GM11168 (cell line): ENCODE results near the gene DNMT3L.
"Not testable (repeated sequence)": the region's sequence is repeated elsewhere in the genome, so short reads cannot be mapped to it uniquely, and the experiment has no call there.

Experiments
- in situ Hi-C: fragments of 300-500 bp; cut with MboI; formaldehyde crosslinking; loops from one replicate; pipeline ENCODE4 v1.12.0; 2022; ENCODE audit warnings: low sequenced_read_pairs; ENCODE audit not compliant: unreplicated experiment

Gene DNMT3L

GRCh38 chr21:44258056-44258725 lies 3.5 kb downstream of the DNMT3L start:
- in situ Hi-C loops = no loop called here

- in situ Hi-C loops = no loop called here
Observed at GRCh38 chr21:44255511-44255981, 6.2 kb downstream of the DNMT3L start.

- in situ Hi-C loops = no loop called here
Observed at GRCh38 chr21:44253832-44254710, 7.6 kb downstream of the DNMT3L start.

GRCh38 chr21:44249204-44250037 lies 12.3 kb downstream of the DNMT3L start:
- in situ Hi-C loops = not testable (repeated sequence)

GRCh38 chr21:44247904-44248303 lies 13.8 kb downstream of the DNMT3L start:
- in situ Hi-C loops = not testable (repeated sequence)

GRCh38 chr21:44243980-44244379 lies 17.7 kb downstream of the DNMT3L start:
- in situ Hi-C loops = not testable (repeated sequence)

GRCh38 chr21:44241281-44241680 lies 20.4 kb downstream of the DNMT3L start:
- in situ Hi-C loops = not testable (repeated sequence)

GRCh38 chr21:44240842-44241241 lies 20.9 kb downstream of the DNMT3L start, which contains the start of gene ICOSLG:
Gene ICOSLG, minus strand, starts transcription at chr21:44240943. Its CDS starts 126 bp downstream, at chr21:44240817.
- in situ Hi-C loops = not testable (repeated sequence)

GRCh38 chr21:44240353-44240752 lies 21.3 kb downstream of the DNMT3L start:
- in situ Hi-C loops = not testable (repeated sequence)

GRCh38 chr21:44229561-44229960 lies 32.1 kb downstream of the DNMT3L start:
- in situ Hi-C loops = not testable (repeated sequence)

- in situ Hi-C loops = not testable (repeated sequence)
Observed at GRCh38 chr21:44228109-44228508, 33.6 kb downstream of the DNMT3L start.

GRCh38 chr21:44227614-44228013 lies 34.1 kb downstream of the DNMT3L start:
- in situ Hi-C loops = not testable (repeated sequence)

- in situ Hi-C loops = not testable (repeated sequence)
Observed at GRCh38 chr21:44225605-44226004, 36.1 kb downstream of the DNMT3L start.

- in situ Hi-C loops = not testable (repeated sequence)
Observed at GRCh38 chr21:44223334-44223733, 38.4 kb downstream of the DNMT3L start.

- in situ Hi-C loops = not testable (repeated sequence)
Observed at GRCh38 chr21:44220674-44221073, 41.0 kb downstream of the DNMT3L start.

GRCh38 chr21:44218461-44218860 lies 43.2 kb downstream of the DNMT3L start:
- in situ Hi-C loops = not testable (repeated sequence)

- in situ Hi-C loops = not testable (repeated sequence)
Observed at GRCh38 chr21:44211978-44212377, 49.7 kb downstream of the DNMT3L start.

GRCh38 chr21:44211574-44211973 lies 50.1 kb downstream of the DNMT3L start:
- in situ Hi-C loops = not testable (repeated sequence)

GRCh38 chr21:44207860-44208646 lies 53.6 kb downstream of the DNMT3L start:
- in situ Hi-C loops = not testable (repeated sequence)
